Ovary (tissue), 3 donors: ENCODE data around the gene LARGE1.

Experiments used
- CTCF ChIP-seq, 3 donors: fragments of 450-650 bp in 2 of 3; fragments of 200-600 bp in 1 of 3; IDR thresholded peaks; one replicate each; pipeline versions ENCODE4 v1.5.1 to v1.8.0; 2016 to 2022; ENCODE audit warnings: antibody characterized with exemption in 3 of 3, mild to moderate bottlenecking in 1 of 3
- EP300 ChIP-seq: sonication (generic); formaldehyde crosslinking; IDR thresholded peaks from one replicate; pipeline ENCODE4 v1.6.1; 2017; ENCODE audit warnings: antibody characterized with exemption
- POLR2A ChIP-seq: fragments of 450-650 bp; IDR thresholded peaks from one replicate; pipeline ENCODE4 v1.6.1; 2017; ENCODE audit warnings: antibody characterized with exemption, mild to moderate bottlenecking, moderate library complexity
- donor health status: DM: no; HTN: no; CAD: no.

DNA sequence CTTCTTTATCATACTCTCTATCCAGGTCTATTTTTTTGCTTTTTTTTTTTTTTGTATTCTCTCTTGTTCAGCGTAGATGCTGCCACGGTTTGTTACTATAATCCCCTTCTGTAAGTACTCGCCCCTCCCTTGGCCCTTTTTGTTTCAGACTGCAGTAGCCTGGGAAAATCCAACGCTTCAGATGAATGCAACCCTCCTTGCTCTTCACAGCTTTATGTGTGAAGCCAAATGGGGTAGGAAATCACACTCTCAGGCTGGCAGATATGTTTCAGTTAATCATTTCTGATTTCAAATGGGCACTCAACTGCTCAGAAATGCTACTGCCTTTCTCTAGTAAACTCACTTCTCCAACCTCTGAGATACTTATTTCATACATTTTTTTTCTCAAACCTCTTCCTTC lies 149.1 kb downstream of the LARGE1 start:
- TF ChIP-seq POLR2A = no peak
- TF ChIP-seq CTCF (IDR thresholded peaks at IDR 0.05) = no peak
- TF ChIP-seq EP300 = no peak
